ENCODE results near the gene IL24. TPM values are rescaled to one million over a fixed set of nuclear protein-coding genes. Genes with fewer than 3 reads are reported as not detected.

The IL24 gene
- total RNA-seq, 1 donor from 2014 or later, result not detected

DNA sequence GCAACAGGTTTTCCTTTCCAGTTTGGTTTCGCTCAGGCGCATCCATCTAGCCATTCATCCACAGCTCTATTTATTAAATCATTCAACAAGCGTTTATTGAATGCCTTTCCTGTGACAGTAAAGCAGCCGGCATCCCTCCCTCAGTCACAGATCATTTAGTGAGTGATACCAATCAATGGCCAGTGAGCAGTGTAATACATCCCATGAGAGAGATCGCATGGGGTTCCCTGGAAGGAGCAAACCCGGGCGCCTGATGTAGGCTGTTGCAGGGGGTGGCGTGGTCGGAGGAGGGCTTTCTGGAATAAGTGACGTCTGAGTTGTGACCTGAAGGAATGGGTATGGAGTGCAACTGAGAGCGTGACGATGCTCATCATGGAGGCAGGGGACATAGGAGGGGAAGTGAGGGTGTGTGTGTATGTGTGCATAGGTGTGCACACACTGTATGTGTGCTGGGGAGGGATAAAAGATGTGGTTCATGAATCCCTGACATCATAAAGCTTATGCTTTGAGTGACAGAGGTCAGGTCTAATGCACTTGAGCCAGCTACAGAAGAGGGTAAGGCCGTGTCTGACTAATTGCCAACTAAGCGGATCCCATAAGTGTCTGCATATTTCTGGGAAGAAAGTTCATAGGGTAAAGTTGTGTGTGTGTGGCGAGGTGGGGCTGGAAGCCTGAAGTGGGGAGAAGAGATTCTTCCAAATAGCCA is 17.9 kb downstream of the IL24 start:
- no peak overlapping the region for H3K4me3 Mint-ChIP-seq (ENCODE audit: unreplicated experiment)
- no peaks in the 10 kb centered on the region for H3K9me3 Mint-ChIP-seq (ENCODE audit: low read depth)
- H3K4me1 Mint-ChIP-seq (ENCODE audit: low read depth), result peaks cover 4% of the 10 kb centered on the region
- no peak for DNase-seq (ENCODE audit: low spot score)
- H3K27me3 Mint-ChIP-seq (ENCODE audit: low read depth), result peaks cover 42% of the 10 kb centered on the region
- TF ChIP-seq, protein P1, sequence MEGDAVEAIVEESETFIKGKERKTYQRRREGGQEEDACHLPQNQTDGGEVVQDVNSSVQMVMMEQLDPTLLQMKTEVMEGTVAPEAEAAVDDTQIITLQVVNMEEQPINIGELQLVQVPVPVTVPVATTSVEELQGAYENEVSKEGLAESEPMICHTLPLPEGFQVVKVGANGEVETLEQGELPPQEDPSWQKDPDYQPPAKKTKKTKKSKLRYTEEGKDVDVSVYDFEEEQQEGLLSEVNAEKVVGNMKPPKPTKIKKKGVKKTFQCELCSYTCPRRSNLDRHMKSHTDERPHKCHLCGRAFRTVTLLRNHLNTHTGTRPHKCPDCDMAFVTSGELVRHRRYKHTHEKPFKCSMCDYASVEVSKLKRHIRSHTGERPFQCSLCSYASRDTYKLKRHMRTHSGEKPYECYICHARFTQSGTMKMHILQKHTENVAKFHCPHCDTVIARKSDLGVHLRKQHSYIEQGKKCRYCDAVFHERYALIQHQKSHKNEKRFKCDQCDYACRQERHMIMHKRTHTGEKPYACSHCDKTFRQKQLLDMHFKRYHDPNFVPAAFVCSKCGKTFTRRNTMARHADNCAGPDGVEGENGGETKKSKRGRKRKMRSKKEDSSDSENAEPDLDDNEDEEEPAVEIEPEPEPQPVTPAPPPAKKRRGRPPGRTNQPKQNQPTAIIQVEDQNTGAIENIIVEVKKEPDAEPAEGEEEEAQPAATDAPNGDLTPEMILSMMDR (IDR thresholded peaks at IDR 0.05), result no peak
- no peaks in the 10 kb centered on the region for H3K36me3 Mint-ChIP-seq (ENCODE audit: low read depth)
- no peak overlapping the region for H3K27ac Mint-ChIP-seq (ENCODE audit: unreplicated experiment)

DNA sequence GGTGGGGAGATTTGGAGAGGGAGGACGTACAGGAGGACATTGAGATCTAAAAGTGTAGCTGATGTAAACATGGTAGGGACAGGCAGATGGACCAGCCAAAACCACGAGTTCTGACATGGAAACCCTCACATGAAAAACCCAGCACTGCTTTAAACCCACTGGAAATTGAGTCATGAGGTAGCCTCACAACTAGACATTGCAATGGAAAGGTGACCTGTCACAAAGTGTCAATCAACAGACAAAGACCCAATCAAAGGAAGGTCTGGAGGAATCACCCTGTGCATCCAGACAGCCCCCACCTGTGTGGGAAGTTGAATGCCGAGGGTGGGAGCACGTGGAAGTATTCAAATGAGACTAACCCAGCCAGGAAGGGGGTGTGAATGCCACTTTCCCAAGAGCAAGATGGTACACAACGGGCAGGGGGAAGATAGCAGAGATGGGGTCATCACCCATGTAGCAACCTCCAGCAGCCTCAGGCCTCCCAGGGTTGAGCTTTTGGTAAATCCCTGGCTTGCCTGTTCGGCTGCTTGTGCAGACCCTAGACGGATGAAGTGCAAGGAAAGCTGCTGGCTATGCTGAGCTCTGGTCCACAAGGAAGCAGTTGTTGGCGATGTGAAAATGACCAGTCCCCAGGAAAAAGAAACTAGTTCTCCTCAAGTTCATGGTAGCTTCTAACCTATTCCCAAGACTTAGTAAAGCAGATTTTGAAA is 18.9 kb downstream of the IL24 start:
- H3K27ac Mint-ChIP-seq (ENCODE audit: unreplicated experiment), result no peak overlapping the region
- TF ChIP-seq, protein P1 (IDR thresholded peaks at IDR 0.05), result no peak
- H3K4me1 Mint-ChIP-seq (ENCODE audit: low read depth), result peaks cover 4% of the 10 kb centered on the region
- no peaks in the 10 kb centered on the region for H3K36me3 Mint-ChIP-seq (ENCODE audit: low read depth)
- H3K9me3 Mint-ChIP-seq (ENCODE audit: low read depth), result no peaks in the 10 kb centered on the region
- no peak overlapping the region for H3K4me3 Mint-ChIP-seq (ENCODE audit: unreplicated experiment)
- no peak for DNase-seq (ENCODE audit: low spot score)
- peaks cover 42% of the 10 kb centered on the region for H3K27me3 Mint-ChIP-seq (ENCODE audit: low read depth)

DNA sequence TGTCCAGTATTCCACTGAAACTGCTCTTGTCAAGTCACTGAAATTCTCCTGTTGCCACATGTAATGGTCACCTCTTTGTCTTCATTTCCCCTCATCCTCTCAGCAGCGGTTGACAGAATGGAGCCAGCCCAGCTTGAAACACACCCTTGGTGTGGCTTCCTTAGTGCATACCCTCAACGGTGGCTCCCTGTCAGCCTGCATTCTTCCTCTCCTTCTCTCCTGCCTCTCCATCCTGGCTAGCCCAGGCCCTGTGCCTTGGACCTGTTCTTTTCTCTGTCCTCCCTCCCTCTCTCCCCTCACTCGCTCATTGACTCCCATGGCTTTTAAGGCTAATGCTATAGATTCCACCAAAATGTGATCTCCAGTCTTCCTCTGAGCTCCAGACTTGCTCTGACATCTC is 20.8 kb downstream of the IL24 start:
- no peaks in the 10 kb centered on the region for H3K36me3 Mint-ChIP-seq (ENCODE audit: low read depth)
- no peak overlapping the region for H3K27ac Mint-ChIP-seq (ENCODE audit: unreplicated experiment)
- TF ChIP-seq, protein P1 (IDR thresholded peaks at IDR 0.05), result no peak
- H3K27me3 Mint-ChIP-seq (ENCODE audit: low read depth), result peaks cover 36% of the 10 kb centered on the region
- H3K9me3 Mint-ChIP-seq (ENCODE audit: low read depth), result no peaks in the 10 kb centered on the region
- no peak overlapping the region for H3K4me3 Mint-ChIP-seq (ENCODE audit: unreplicated experiment)
- H3K4me1 Mint-ChIP-seq (ENCODE audit: low read depth), result no peaks in the 10 kb centered on the region
- DNase-seq (ENCODE audit: low spot score), result no peak

DNA sequence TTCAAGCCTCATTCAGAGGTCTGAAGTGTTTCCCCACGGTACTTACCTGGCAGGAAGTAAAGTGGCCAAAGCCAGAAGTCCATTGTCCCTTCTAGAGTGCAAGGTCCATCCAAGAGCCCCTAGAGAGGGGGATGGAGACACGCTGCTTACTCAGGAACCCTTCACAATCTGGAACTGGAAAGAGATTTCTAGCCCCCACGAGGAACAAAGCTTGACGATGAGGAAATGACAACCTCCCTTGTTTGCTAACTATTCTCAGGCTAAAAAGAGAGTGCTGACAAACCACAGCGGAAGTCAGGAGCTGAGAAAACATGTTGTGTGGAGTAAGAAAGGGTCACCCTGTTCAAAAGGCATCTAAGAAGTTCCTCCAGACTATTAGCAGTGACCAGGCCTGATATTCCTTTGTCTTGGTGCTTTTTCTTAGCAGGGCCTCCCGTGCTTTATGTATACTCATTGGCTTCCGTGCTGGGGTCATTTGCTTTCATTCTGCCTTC is 24.6 kb downstream of the IL24 start, which contains the start of gene FCMR:
FCMR (minus strand) TSS at position 170 of the 494 bp plus-strand sequence; CDS start at position 83, 87 bp downstream.
- Mint-ChIP-seq H3K36me3 (ENCODE audit: low read depth) (no peaks in the 10 kb centered on the region), H3K4me3 (ENCODE audit: unreplicated experiment) (no peak within 1 kb of the TSS), H3K27me3 (ENCODE audit: low read depth) (peaks cover 4% of the 10 kb centered on the region), H3K27ac (ENCODE audit: unreplicated experiment) (no peak within 1 kb of the TSS), H3K4me1 (ENCODE audit: low read depth) (no peaks in the 10 kb centered on the region), H3K9me3 (ENCODE audit: low read depth) (no peaks in the 10 kb centered on the region)
- TF ChIP-seq, protein P1 (IDR thresholded peaks at IDR 0.05), result no peak
- DNase-seq (ENCODE audit: low spot score), result no peak

DNA sequence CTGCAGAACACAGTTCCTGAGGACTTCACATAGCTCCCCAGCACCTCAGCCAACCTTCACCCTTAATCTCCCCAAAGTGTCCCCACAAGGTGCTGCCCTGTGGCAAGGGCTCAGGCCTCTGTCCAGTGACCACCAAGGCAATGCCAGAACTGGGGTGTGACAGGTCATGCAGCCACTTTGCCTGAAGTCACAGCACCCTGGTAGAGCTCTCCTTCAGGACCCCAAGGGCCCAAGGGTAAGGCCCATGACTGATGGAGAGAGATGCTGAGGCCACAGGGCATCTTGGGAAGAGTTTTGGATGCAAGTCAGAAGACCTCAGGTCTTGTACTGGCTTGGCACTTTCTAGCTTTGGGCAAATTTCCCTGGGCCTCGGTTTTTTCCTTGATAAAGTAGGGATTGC is 25.3 kb downstream of the IL24 start:
- Mint-ChIP-seq H3K36me3 (ENCODE audit: low read depth) (no peaks in the 10 kb centered on the region), H3K27ac (ENCODE audit: unreplicated experiment) (no peak overlapping the region), H3K4me1 (ENCODE audit: low read depth) (no peaks in the 10 kb centered on the region), H3K4me3 (ENCODE audit: unreplicated experiment) (no peak overlapping the region), H3K27me3 (ENCODE audit: low read depth) (peaks cover 3% of the 10 kb centered on the region), H3K9me3 (ENCODE audit: low read depth) (no peaks in the 10 kb centered on the region)
- TF ChIP-seq, protein P1 (IDR thresholded peaks at IDR 0.05), result no peak
- DNase-seq (ENCODE audit: low spot score), result no peak
